Stimulated activated naive B cell treated with anti-CD40 and anti-IgM and Interleukin-4, amounts not matched to agents 10 μg/mL and 1 μg/mL and 100 μg/mL, for 72 hours (primary cell): Measurements from ENCODE around the gene DNAI7.

Experiments used
- ATAC-seq, 2 donors: fragments of 150-1000 bp; cut with Tn5 transposase; replicated peaks; 2 replicates each; pipeline ENCODE4 v1.10.0; 2021; ENCODE audit warnings: moderate library complexity in 1 of 2
- DNase-seq: peaks from one replicate; pipeline ENCODE4 v3.0.0; 2021
- H3K27ac Mint-ChIP-seq: one replicate; pipeline ENCODE4 v1.8.0; 2022; ENCODE audit warnings: mild to moderate bottlenecking, mixed read lengths
- H3K27me3 Mint-ChIP-seq, 2 donors: one replicate each; pipeline ENCODE4 v1.8.0; 2022; ENCODE audit warnings: mixed read lengths in 2 of 2
- H3K36me3 Mint-ChIP-seq, 2 donors: one replicate each; pipeline ENCODE4 v1.8.0; 2022; ENCODE audit warnings: mixed read lengths in 2 of 2, mild to moderate bottlenecking in 1 of 2
- H3K4me1 Mint-ChIP-seq, 2 donors: one replicate each; pipeline ENCODE4 v1.8.0; 2022; ENCODE audit warnings: mixed read lengths in 2 of 2, mild to moderate bottlenecking in 1 of 2
- H3K4me3 Mint-ChIP-seq, 2 donors: one replicate each; pipeline ENCODE4 v1.8.0; 2022; ENCODE audit warnings: mild to moderate bottlenecking in 2 of 2, mixed read lengths in 2 of 2, moderate library complexity in 1 of 2
- H3K9me3 Mint-ChIP-seq, 2 donors: one replicate each; pipeline ENCODE4 v1.8.0; 2022; ENCODE audit warnings: mixed read lengths in 2 of 2, mild to moderate bottlenecking in 1 of 2

DNAI7 gene

DNA sequence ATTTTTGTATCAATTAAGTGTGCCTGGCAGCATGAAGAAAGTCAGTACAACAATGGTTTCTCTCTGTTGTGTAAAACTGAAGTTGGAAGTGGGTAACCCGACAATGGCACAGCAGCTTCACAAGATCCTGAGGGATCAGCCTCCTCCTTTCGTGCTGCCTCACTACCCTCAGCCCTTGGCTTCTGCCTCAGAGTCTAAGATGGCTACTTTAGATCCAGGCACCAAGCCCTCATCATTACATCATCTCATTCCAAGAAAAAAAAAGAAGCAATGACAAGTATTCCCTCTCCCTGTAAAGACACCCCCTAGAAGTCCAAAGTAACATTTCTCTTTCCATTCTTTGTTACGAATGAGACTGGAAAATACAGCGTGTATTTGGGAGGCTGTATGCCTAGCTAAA lies 92.6 kb downstream of the DNAI7 start:
- H3K27ac Mint-ChIP-seq, result peak overlapping the region; percentile 3
- H3K27me3 Mint-ChIP-seq, result no peaks in the 10 kb centered on the region
- no peaks in the 10 kb centered on the region for H3K9me3 Mint-ChIP-seq
- H3K36me3 Mint-ChIP-seq, result peaks cover 23 to 24% of the 10 kb centered on the region in 2 donors
- ATAC-seq (no peak), DNase-seq (no peak)
- peaks cover 7 to 12% of the 10 kb centered on the region in 2 donors for H3K4me1 Mint-ChIP-seq
- H3K4me3 Mint-ChIP-seq, result no peak overlapping the region

DNA sequence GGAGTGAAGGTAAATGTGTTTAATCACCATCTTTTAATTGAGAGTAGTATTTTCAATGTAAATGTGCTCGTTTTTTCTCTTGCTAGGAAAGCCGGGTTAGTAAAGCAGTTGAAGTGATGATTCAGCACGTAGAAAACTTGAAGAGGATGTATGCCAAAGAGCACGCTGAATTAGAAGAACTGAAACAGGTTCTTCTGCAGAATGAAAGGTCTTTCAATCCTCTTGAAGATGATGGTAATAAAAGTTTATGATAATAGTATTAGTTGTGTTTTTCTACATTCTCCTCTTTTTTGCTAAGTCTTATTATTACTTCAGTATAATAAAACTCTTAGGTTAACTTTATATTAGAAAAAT lies 93.9 kb downstream of the DNAI7 start:
- H3K9me3 Mint-ChIP-seq, result no peaks in the 10 kb centered on the region
- peak; percentile 74 to 85 for ATAC-seq
- peak overlapping the region; percentile 48 to 55 for H3K4me3 Mint-ChIP-seq
- H3K4me1 Mint-ChIP-seq, result peaks cover 12 to 15% of the 10 kb centered on the region in 2 donors
- H3K36me3 Mint-ChIP-seq, result peaks cover 24 to 28% of the 10 kb centered on the region in 2 donors
- H3K27ac Mint-ChIP-seq, result peak overlapping the region; percentile 84
- DNase-seq, result no peak
- H3K27me3 Mint-ChIP-seq, result no peaks in the 10 kb centered on the region

DNA sequence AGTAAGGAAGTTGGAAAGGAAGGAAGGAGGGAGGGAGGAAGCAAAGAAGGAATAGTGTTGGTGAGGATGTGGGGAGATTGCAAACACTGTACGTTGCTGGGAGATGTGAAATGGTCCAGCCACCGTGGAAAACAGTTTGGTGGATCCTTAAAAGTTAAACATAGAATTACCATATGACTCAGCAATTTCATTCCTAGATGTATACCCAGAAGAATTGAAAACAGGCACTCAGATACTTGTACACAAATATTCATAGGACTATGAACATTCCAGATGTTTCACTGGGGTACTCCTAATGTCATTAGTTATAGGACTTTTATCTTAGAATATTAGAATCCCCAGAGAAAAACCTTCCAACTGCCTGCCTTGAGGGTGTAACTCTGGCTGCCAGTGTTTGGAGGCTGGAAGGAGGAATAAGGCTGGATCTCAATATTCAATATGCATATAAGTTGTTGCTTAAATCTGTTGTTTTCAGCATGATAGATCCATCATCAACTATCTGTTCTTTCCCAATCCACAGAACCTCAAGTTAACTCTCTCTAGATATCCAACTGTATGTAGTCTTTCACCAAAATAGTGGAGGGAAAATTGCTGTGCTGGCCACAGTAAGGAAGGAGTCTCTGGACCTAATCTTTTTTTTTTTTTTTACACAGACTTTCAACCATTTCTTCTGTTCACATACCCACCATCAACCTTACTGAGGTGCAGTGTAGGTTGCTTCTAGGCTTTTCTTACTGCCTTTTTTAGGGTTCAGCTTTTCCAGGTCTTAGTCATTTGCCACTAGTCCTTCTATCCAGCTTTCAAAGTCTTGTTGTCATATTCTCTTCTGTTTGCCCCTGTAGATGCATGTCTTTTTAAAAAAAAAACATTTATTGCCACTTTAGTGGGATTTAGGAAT lies 94.5 kb downstream of the DNAI7 start:
- no peaks in the 10 kb centered on the region for H3K9me3 Mint-ChIP-seq
- ATAC-seq, result peak; percentile 29 to 43
- peak overlapping the region; percentile 48 to 55 for H3K4me3 Mint-ChIP-seq
- H3K27me3 Mint-ChIP-seq, result no peaks in the 10 kb centered on the region
- H3K27ac Mint-ChIP-seq, result peak overlapping the region; percentile 84
- DNase-seq, result no peak
- H3K36me3 Mint-ChIP-seq, result peaks cover 30 to 32% of the 10 kb centered on the region in 2 donors
- peaks cover 18 to 19% of the 10 kb centered on the region in 2 donors for H3K4me1 Mint-ChIP-seq

DNA sequence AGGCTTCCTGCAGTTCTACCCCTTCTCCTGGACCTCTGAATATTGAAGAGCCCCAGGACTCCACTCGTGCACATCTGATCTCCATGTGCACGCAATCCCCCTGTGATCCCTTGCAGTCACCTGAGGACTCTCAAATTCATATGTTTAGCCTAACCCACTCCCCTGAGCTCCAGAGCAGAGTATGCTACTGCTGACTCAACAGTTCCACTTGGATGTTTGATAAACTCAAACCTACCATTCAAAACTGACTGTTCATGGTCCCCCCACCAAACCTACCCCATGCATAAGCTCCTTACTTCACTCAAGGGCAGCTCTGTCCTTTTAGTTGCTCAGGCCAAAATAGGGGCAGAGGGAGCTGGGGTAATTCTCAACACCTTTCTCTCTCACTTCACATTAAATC lies 96.0 kb downstream of the DNAI7 start:
- Mint-ChIP-seq H3K36me3 (peaks cover 40 to 41% of the 10 kb centered on the region in 2 donors), H3K9me3 (no peaks in the 10 kb centered on the region), H3K27ac (no peak overlapping the region), H3K4me3 (no peak overlapping the region), H3K27me3 (no peaks in the 10 kb centered on the region), H3K4me1 (peaks cover 20 to 24% of the 10 kb centered on the region in 2 donors)
- ATAC-seq (no peak), DNase-seq (no peak)

DNA sequence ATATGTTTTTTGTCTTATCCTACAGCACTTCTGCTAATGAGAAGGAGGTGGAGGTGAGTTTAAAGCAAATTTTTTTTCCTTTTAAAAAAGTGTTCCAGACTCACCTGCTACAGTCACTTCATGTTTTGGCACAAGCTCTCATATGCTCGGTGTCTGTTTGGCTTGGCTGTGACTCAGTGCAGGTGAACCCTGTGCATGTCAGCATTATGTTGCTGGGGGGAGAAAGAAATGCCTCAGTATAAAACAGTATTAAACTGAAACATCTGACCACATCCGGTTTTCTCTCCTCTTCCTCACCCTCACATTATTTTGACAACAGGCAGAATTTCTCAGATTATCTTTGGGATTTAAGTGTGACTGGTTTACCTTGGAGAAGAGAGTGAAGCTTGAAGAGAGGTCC lies 105.2 kb downstream of the DNAI7 start:
- H3K4me1 Mint-ChIP-seq, result peaks cover 29 to 67% of the 10 kb centered on the region in 2 donors
- H3K9me3 Mint-ChIP-seq, result peaks cover 4 to 7% of the 10 kb centered on the region in 2 donors
- peaks cover 75 to 78% of the 10 kb centered on the region in 2 donors for H3K36me3 Mint-ChIP-seq
- no peak overlapping the region for H3K4me3 Mint-ChIP-seq
- ATAC-seq (no peak), DNase-seq (no peak)
- H3K27ac Mint-ChIP-seq, result peak overlapping the region; percentile 76
- no peaks in the 10 kb centered on the region for H3K27me3 Mint-ChIP-seq

DNA sequence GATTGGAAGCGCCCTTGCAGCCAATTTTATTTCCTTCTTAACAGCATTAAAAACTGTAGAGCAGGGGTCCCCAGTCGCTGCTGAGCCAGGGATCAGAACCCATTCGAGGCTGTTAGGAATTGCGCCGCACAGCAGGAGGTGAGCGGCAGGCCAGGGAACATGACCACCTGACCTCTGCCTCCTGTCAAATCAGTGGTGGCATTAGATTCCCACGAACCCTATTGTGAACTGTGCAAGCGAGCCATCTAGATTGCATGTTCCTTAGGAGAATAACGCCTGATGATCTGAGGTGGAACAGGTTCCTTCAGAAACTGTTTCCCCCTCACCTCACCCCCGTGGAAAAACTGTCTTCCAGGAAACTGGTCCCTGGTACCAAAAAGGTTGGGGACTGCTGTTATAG lies 107.4 kb downstream of the DNAI7 start:
- peaks cover 66 to 74% of the 10 kb centered on the region in 2 donors for H3K36me3 Mint-ChIP-seq
- ATAC-seq, result no peak
- peaks cover 28 to 59% of the 10 kb centered on the region in 2 donors for H3K4me1 Mint-ChIP-seq
- H3K9me3 Mint-ChIP-seq, result no peaks in the 10 kb centered on the region
- H3K27me3 Mint-ChIP-seq, result no peaks in the 10 kb centered on the region
- H3K27ac Mint-ChIP-seq, result peak overlapping the region; percentile 75
- no peak overlapping the region for H3K4me3 Mint-ChIP-seq
- DNase-seq, result no peak

DNA sequence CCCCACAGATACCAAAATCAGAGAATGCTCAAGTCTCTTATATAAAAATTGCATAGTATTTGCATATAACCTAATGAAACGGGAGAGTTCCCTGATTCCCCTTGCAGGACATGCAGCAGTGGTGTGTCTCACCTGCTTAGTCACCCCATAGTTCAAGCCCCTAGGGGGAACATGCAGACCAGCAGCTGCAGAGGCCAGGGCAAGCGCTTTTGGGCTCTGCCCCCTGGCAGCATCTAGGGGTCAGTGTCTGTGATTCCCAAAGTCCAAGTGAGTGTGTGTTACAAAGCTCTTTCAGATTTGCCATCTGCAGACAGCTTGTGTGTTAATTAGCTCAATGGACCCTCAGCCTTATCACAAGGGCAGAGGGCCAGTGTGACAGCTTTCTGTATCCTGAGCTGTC lies 110.1 kb downstream of the DNAI7 start:
- no peaks in the 10 kb centered on the region for H3K27me3 Mint-ChIP-seq
- DNase-seq (no peak), ATAC-seq (peak in 1 of 2 donors; percentile 41)
- H3K9me3 Mint-ChIP-seq, result no peaks in the 10 kb centered on the region
- H3K4me3 Mint-ChIP-seq, result no peak overlapping the region
- H3K4me1 Mint-ChIP-seq, result peaks cover 23 to 42% of the 10 kb centered on the region in 2 donors
- H3K27ac Mint-ChIP-seq, result peak overlapping the region; percentile 59
- peaks cover 50 to 59% of the 10 kb centered on the region in 2 donors for H3K36me3 Mint-ChIP-seq

DNA sequence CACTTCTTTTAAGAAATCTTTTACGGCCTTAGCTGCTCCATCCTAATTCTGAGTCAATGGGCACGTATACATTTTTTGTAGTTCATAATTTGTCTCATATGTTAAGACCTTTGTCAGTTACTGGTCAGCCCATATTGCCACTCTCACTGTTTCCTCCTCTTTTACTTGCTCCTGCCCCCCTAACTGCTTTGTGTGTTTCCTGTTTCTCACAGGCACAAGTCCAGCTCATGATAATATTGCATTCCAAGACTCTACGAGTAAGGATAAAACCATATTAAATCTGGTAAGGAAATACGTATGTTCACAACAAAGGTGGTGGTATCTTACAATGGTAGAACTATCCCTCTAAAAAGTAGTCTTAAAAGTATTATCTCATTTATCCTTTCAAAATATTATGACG lies 111.7 kb downstream of the DNAI7 start:
- Mint-ChIP-seq H3K9me3 (no peaks in the 10 kb centered on the region), H3K4me1 (peaks cover 22 to 39% of the 10 kb centered on the region in 2 donors), H3K36me3 (peaks cover 52 to 58% of the 10 kb centered on the region in 2 donors), H3K27me3 (no peaks in the 10 kb centered on the region), H3K27ac (no peak overlapping the region), H3K4me3 (no peak overlapping the region)
- DNase-seq (no peak), ATAC-seq (no peak)

DNA sequence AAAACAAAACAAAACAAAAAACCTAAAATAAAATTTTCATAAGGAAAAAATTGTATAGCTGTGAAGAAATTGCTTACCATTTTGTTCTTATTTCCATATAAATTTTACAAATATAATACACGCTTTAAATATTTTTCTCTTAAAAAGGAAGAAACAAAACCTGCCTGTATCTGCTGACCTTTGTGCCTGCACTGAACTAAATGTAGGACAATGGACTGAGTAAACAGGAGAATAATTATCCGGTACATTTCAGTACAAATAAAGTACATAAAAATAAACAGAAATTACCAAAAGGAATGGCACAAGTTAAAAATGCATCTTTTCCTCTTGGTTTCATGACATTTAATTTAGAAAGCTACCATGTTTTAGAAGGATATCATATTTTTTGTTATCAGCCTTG lies 112.3 kb downstream of the DNAI7 start:
- Mint-ChIP-seq H3K4me3 (no peak overlapping the region), H3K36me3 (peaks cover 50 to 57% of the 10 kb centered on the region in 2 donors), H3K4me1 (peaks cover 20 to 33% of the 10 kb centered on the region in 2 donors), H3K27me3 (no peaks in the 10 kb centered on the region), H3K27ac (no peak overlapping the region), H3K9me3 (no peaks in the 10 kb centered on the region)
- no peak for DNase-seq
- ATAC-seq, result no peak

DNA sequence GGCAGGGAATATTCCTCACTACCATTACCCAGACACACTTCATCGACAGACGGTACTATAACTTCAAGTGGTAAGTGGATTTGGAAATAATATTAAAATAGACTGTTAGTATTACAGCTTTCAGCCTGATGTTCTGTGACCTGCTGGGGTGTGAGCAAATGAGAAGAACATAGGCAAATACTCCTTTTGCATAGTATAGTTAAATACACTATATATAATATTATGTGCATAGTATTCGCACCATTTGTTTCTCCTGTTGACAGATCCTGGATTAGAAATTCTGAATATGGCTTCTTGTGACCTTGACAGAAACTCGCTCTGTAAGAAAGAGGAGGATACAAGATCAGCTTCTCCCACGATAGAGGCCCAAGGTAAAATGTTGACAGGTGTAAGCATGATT lies 115.6 kb downstream of the DNAI7 start:
- no peak overlapping the region for H3K4me3 Mint-ChIP-seq
- H3K9me3 Mint-ChIP-seq, result peaks cover 0 to 2% of the 10 kb centered on the region in 2 donors
- no peak for ATAC-seq
- no peak for DNase-seq
- peak overlapping the region; percentile 25 for H3K27ac Mint-ChIP-seq
- H3K4me1 Mint-ChIP-seq, result peaks cover 16 to 18% of the 10 kb centered on the region in 2 donors
- H3K27me3 Mint-ChIP-seq, result no peaks in the 10 kb centered on the region
- H3K36me3 Mint-ChIP-seq, result peaks cover 25 to 40% of the 10 kb centered on the region in 2 donors

DNA sequence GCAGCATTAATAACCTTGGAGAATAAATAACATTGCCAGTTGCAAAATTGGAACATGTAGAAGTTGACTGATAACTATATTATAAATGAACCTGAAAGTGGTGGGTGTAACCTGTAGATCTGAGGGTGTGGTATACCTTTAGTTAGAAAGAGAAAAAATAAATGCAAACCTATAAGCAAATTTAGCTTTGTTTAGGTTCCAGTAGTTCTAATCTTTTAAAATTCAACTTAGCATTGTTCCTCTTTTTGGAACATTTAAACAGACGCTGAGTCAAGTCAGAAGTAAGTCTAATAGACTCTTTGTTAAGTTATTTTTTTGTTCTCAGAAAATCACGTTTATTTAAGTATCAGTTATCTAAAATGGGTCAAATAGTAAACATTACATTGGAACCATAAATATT lies 120.0 kb downstream of the DNAI7 start:
- Mint-ChIP-seq H3K27me3 (no peaks in the 10 kb centered on the region), H3K9me3 (peaks cover 1 to 4% of the 10 kb centered on the region in 2 donors), H3K4me1 (peaks cover 40 to 57% of the 10 kb centered on the region in 2 donors), H3K4me3 (peak overlapping the region; percentile 12), H3K27ac (peak overlapping the region; percentile 33), H3K36me3 (peaks cover 46 to 63% of the 10 kb centered on the region in 2 donors)
- no peak for DNase-seq
- ATAC-seq, result peak; percentile 57 to 62

DNA sequence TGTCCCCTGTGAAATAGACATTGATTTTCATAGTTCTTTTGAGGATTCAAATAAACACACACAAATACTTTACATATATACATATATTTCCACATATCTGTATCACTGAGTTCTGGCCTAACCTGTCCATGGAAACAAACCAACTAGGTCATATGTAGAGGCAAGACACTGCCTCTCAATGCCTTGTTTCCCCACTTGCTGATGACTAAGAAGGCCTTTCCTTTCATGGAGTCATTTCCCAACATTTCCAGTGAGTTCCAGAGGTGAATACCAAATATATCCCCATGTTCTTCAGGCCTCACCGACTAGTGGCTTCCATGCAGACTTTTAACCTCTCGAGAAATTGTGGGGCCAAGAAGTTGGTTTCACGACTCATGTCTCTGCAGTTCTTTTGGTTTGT lies 120.8 kb downstream of the DNAI7 start:
- peaks cover 1 to 4% of the 10 kb centered on the region in 2 donors for H3K9me3 Mint-ChIP-seq
- H3K27me3 Mint-ChIP-seq, result no peaks in the 10 kb centered on the region
- peak overlapping the region; percentile 5 to 12 for H3K4me3 Mint-ChIP-seq
- peaks cover 41 to 63% of the 10 kb centered on the region in 2 donors for H3K4me1 Mint-ChIP-seq
- H3K36me3 Mint-ChIP-seq, result peaks cover 47 to 69% of the 10 kb centered on the region in 2 donors
- peak overlapping the region; percentile 33 for H3K27ac Mint-ChIP-seq
- no peak for DNase-seq
- ATAC-seq, result no peak

DNA sequence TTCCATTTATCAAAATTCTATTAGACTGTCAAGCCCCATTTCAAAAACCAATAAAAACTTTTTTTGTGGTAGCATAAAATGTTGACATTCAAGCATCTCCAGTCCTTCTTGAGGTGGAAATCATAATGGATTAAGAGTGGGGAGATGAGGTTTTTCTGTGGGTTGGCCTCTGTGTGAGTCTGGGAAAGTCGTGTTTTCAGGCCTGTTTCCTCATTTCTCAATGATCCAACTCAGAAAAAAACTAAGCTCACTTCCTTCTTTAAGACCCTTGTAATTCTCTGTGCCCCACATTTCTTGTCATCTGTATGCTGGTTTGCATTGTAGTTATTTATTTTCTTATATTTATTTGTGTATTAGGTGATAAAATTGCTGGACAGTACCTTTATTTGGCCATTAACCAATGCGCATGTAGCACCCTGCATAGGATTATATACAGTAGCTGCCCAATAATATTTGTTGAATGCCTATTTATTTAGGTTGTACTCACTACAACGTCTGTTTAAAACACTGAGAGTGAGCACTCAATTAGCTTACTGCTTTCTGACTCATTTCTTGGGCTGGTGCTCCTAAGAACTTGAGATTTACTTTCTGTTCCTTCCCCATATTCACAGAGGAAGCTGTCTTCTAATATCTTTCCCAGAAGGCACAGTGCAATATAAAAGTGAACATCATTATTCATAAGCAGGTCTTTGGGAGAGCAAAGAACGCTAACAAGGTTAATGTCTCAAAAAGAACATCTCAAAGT lies 121.9 kb downstream of the DNAI7 start:
- peak overlapping the region; percentile 51 to 64 for H3K4me3 Mint-ChIP-seq

DNA sequence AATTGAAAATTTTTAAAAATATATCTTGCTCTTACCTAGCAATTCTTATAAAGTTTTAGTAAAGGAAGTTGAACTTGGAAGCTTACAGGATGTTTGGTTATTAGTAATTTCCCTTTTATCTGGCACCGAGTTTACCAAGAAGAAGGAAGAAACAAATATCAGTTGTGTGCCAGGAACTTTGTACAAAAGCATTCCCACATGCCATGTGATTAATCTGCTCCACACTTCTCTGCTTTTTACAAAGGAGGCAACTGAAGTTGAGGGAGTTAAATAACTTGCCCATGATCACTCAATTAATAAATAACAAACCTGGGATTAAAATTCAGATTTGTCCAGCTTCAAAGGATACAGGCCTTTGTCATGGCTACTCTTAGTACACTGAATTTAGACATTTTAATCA lies 123.6 kb downstream of the DNAI7 start:
- ATAC-seq (no peak), DNase-seq (no peak)
- H3K36me3 Mint-ChIP-seq, result peaks cover 68 to 85% of the 10 kb centered on the region in 2 donors
- H3K27me3 Mint-ChIP-seq, result no peaks in the 10 kb centered on the region
- peak overlapping the region; percentile 69 for H3K27ac Mint-ChIP-seq
- peaks cover 51 to 84% of the 10 kb centered on the region in 2 donors for H3K4me1 Mint-ChIP-seq
- H3K4me3 Mint-ChIP-seq, result no peak overlapping the region
- H3K9me3 Mint-ChIP-seq, result peaks cover 1 to 4% of the 10 kb centered on the region in 2 donors

More for the DNA sequence above, 121.9 kb downstream of the DNAI7 start:
- Mint-ChIP-seq H3K27ac (peak overlapping the region; percentile 76), H3K36me3 (peaks cover 55 to 77% of the 10 kb centered on the region in 2 donors), H3K27me3 (no peaks in the 10 kb centered on the region), H3K9me3 (peaks cover 1 to 4% of the 10 kb centered on the region in 2 donors), H3K4me1 (peaks cover 47 to 73% of the 10 kb centered on the region in 2 donors)
- peak; percentile 26 to 37 for ATAC-seq
- DNase-seq, result no peak
